SK-N-MC (cell line): ENCODE data around the gene TRIP4.
"Not testable (repeated sequence)": the region's sequence is repeated elsewhere in the genome, so short reads cannot be mapped to it uniquely, and the experiment has no call there.

ENCODE experiments used
- DNase-seq: peaks from one replicate; pipeline ENCODE4 v3.0.0-alpha.2; 2011; ENCODE audit warnings: low read depth, low spot score
- H3K27ac ChIP-seq: fragments of 200-600 bp; sonication (generic); 2 replicates; pipeline ENCODE4 v1.5.1; 2016; ENCODE audit warnings: mixed run types
- H3K36me3 ChIP-seq: fragments of 200-600 bp; sonication (generic); 2 replicates; pipeline ENCODE4 v1.6.1; 2017; ENCODE audit warnings: antibody characterized with exemption, low read length, mixed read lengths; ENCODE audit not compliant: insufficient read depth
- H3K4me3 ChIP-seq: fragments of 200-600 bp; sonication (generic); 2 replicates; pipeline ENCODE4 v1.5.1; 2016
- H3K9ac ChIP-seq: fragments of 200-600 bp; sonication (generic); 2 replicates; pipeline ENCODE4 v1.8.0; 2017; ENCODE audit warnings: mixed run types, mixed read lengths; ENCODE audit not compliant: insufficient read length
- H3K9me3 ChIP-seq: fragments of 200-600 bp; sonication (generic); 2 replicates; pipeline ENCODE4 v1.6.1; 2017; ENCODE audit warnings: low read depth, mild to moderate bottlenecking, antibody characterized with exemption, low read length, moderate library complexity, mixed read lengths
- EZH2 ChIP-seq: fragments of 200-600 bp; sonication (generic); IDR thresholded peaks from one replicate; pipeline ENCODE4 v1.6.1; 2017; ENCODE audit warnings: antibody characterized with exemption
- FOXP2 ChIP-seq: optimal IDR thresholded peaks from 2 replicates; pipeline ENCODE3; 2011; ENCODE audit warnings: mild to moderate bottlenecking, moderate library complexity; ENCODE audit not compliant: insufficient read depth; ENCODE audit errors: extremely low read length, control extremely low read depth
- POLR2AphosphoS5 ChIP-seq: IDR thresholded peaks from 2 replicates; pipeline ENCODE4 v1.6.1; 2012; ENCODE audit warnings: mild to moderate bottlenecking, low read depth, low read length, borderline replicate concordance

Gene TRIP4

GRCh38 chr15:64373360-64373759 is 14.3 kb upstream of the TRIP4 start:
- H3K4me3 ChIP-seq: no peak overlapping the region
- no peak overlapping the region for H3K9ac ChIP-seq
- no peak overlapping the region for H3K27ac ChIP-seq
- no peaks in the 10 kb centered on the region for H3K9me3 ChIP-seq
- H3K36me3 ChIP-seq: peaks cover 48% of the 10 kb centered on the region
- TF ChIP-seq EZH2 (no peak), POLR2AphosphoS5 (no peak), FOXP2 (no peak)
- no peak for DNase-seq

GRCh38 chr15:64379216-64379960 is 8.2 kb upstream of the TRIP4 start:
- H3K27ac ChIP-seq: no peak overlapping the region
- DNase-seq: no peak
- TF ChIP-seq FOXP2: no peak
- TF ChIP-seq POLR2AphosphoS5: no peak
- TF ChIP-seq EZH2: no peak
- H3K9ac ChIP-seq: peak overlapping the region; percentile 71
- peak overlapping the region; percentile 100 for H3K4me3 ChIP-seq
- no peaks in the 10 kb centered on the region for H3K9me3 ChIP-seq
- peaks cover 39% of the 10 kb centered on the region for H3K36me3 ChIP-seq

- DNase-seq, H3K27ac ChIP-seq, H3K9me3 ChIP-seq: not testable (repeated sequence)
- Histone ChIP-seq H3K36me3 (peaks cover 30% of the 10 kb centered on the region), H3K9ac (peak overlapping the region; percentile 95), H3K4me3 (peak overlapping the region; percentile 100)
These were observed 7.3 kb upstream of the TRIP4 start for GRCh38 chr15:64380130-64380870.

GRCh38 chr15:64381000-64381751 is 6.5 kb upstream of the TRIP4 start, which contains the start of gene PCLAF:
Gene PCLAF (minus strand): TSS chr15:64381441. CDS start chr15:64381371, 70 bp downstream.
- Histone ChIP-seq H3K9me3 (no peaks in the 10 kb centered on the region), H3K36me3 (peaks cover 22% of the 10 kb centered on the region), H3K9ac (peak within 1 kb of the TSS; percentile 95), H3K4me3 (peak within 1 kb of the TSS; percentile 100), H3K27ac (peak within 1 kb of the TSS; percentile 64; the same call in 1 of the 2 replicates)
- peak; percentile 83 for DNase-seq
- TF ChIP-seq POLR2AphosphoS5 (peak; percentile 91), FOXP2 (no peak), EZH2 (no peak)

- TF ChIP-seq EZH2: no peak
- no peak for TF ChIP-seq POLR2AphosphoS5
- no peak for TF ChIP-seq FOXP2
These were observed 3.9 kb upstream of the TRIP4 start for GRCh38 chr15:64383760-64384159.

GRCh38 chr15:64386291-64386690 is 1.3 kb upstream of the TRIP4 start:
- no peak for DNase-seq
- no peaks in the 10 kb centered on the region for H3K9me3 ChIP-seq
- H3K9ac ChIP-seq: no peak overlapping the region
- H3K4me3 ChIP-seq: no peak overlapping the region
- H3K36me3 ChIP-seq: no peaks in the 10 kb centered on the region
- H3K27ac ChIP-seq: no peak overlapping the region
- no peak for TF ChIP-seq FOXP2
- no peak for TF ChIP-seq POLR2AphosphoS5
- no peak for TF ChIP-seq EZH2

More at GRCh38 chr15:64383760-64384159, 3.9 kb upstream of the TRIP4 start:
- Histone ChIP-seq H3K4me3 (no peak overlapping the region), H3K27ac (no peak overlapping the region), H3K9ac (no peak overlapping the region), H3K9me3 (no peaks in the 10 kb centered on the region), H3K36me3 (peaks cover 4% of the 10 kb centered on the region; the same call in 1 of the 2 replicates)
- DNase-seq: no peak

GRCh38 chr15:64389036-64389435 is 1.4 kb downstream of the TRIP4 start:
- Histone ChIP-seq H3K9ac (no peak overlapping the region), H3K27ac (no peak overlapping the region), H3K4me3 (no peak overlapping the region), H3K36me3 (no peaks in the 10 kb centered on the region), H3K9me3 (no peaks in the 10 kb centered on the region)
- DNase-seq: no peak
- TF ChIP-seq POLR2AphosphoS5 (no peak), EZH2 (no peak), FOXP2 (no peak)

GRCh38 chr15:64392471-64392870 is 4.8 kb downstream of the TRIP4 start:
- H3K27ac ChIP-seq, H3K4me3 ChIP-seq, H3K9ac ChIP-seq, H3K9me3 ChIP-seq, DNase-seq: not testable (repeated sequence)
- H3K36me3 ChIP-seq: peaks cover 18% of the 10 kb centered on the region
